Ovary (tissue), 9 donors: ENCODE measurements around the gene ALDH2. TPM values are rescaled to one million over a fixed set of nuclear protein-coding genes. Genes with fewer than 3 reads are reported as not detected.

ENCODE experiments used
- DNase-seq, 5 donors: peaks; one replicate each; pipeline ENCODE4 v3.0.0-alpha.2; 2019 to 2020
- H3K27ac ChIP-seq, 2 donors: fragments of 200-600 bp; one replicate each; pipeline versions ENCODE4 v1.5.1 to v1.8.0; 2019 to 2022
- H3K27me3 ChIP-seq: fragments of 200-600 bp; one replicate; pipeline ENCODE4 v1.8.0; 2022
- H3K36me3 ChIP-seq: fragments of 200-600 bp; sonication (generic); one replicate; pipeline ENCODE4 v1.5.1; 2019
- H3K4me1 ChIP-seq: one replicate; pipeline ENCODE4 v1.8.1; 2013; ENCODE audit warnings: mild to moderate bottlenecking, moderate library complexity; ENCODE audit not compliant: insufficient read depth
- H3K4me3 ChIP-seq: fragments of 200-600 bp; sonication (generic); one replicate; pipeline ENCODE4 v1.5.1; 2017
- H3K9me3 ChIP-seq, 2 donors: fragments of 200-600 bp in 1 of 2; sonication (generic) in 1 of 2; one replicate each; pipeline versions ENCODE4 v1.5.1 to v1.8.1; 2013 to 2019; ENCODE audit warnings: mild to moderate bottlenecking in 1 of 2, moderate library complexity in 1 of 2
- CTCF ChIP-seq, 3 donors: fragments of 450-650 bp in 2 of 3; fragments of 200-600 bp in 1 of 3; IDR thresholded peaks; one replicate each; pipeline versions ENCODE4 v1.5.1 to v1.8.0; 2016 to 2022; ENCODE audit warnings: antibody characterized with exemption in 3 of 3, mild to moderate bottlenecking in 1 of 3
- EP300 ChIP-seq: sonication (generic); formaldehyde crosslinking; IDR thresholded peaks from one replicate; pipeline ENCODE4 v1.6.1; 2017; ENCODE audit warnings: antibody characterized with exemption
- POLR2A ChIP-seq: fragments of 450-650 bp; IDR thresholded peaks from one replicate; pipeline ENCODE4 v1.6.1; 2017; ENCODE audit warnings: antibody characterized with exemption, mild to moderate bottlenecking, moderate library complexity
- WGBS, 3 donors: extraction: QIAGEN DNeasy Blood & Tissue Kit in 1 of 3; methylation state at CpG; one replicate each; pipeline versions ENCODE4 v1.1.5 to v1.1.7; 2013 to 2017; 5-methylcytosine and 5-hydroxymethylcytosine counted together
- intact Hi-C, 4 donors: fragments of 100-400 bp; cut with DNase I; formaldehyde crosslinking; loops; one replicate each; pipeline versions ENCODE4 v1.11.0 to v1.15.1; 2022 to 2023
- polyA plus RNA-seq, 2 donors: library from polyadenylated mRNA; stranded (reverse); fragments of 200-250 nt in 1 of 2; fragments of 350-450 nt in 1 of 2; fragmentation: Illumina TruSeq in 1 of 2; extraction: RNeasy Lipid Tissue Mini Kit (QIAGEN cat#74804) in 1 of 2; gene quantifications; one replicate each; pipeline ENCODE4 v1.2.3, GENCODE V29; 2013 to 2014
- total RNA-seq, 7 donors: library from RNA; depleted of rRNA in 2 of 7; stranded (reverse); fragments of >200 nt in 2 of 7; fragmentation: NEBNext Ultra II Directional in 3 of 7; extraction: Animal tissue kit (Norgen Biotek cat#: 25700) in 3 of 7; gene quantifications; one replicate each; pipeline versions ENCODE4 v1.1.0 to v1.2.4, GENCODE V29; 2016 to 2023
- donor health status: DM: no; HTN: no; CAD: no; lungs with moderate emphysema.
- donor health status: DM: no; HTN: no; CAD: no.
- donor health status: Bipolar disorder and iron deficiency.
- donor health status: DM: yes; HTN: yes; CAD: no.
- donor health status: DM: no; HTN: no; CAD: no.
- donor health status: DM: yes; HTN: yes; CAD: no.

The ALDH2 gene
- total and polyA plus RNA-seq, 9 donors, result 46.7 to 154 (median 115) TPM

GRCh38 chr12:111757361-111758119 is 9.2 kb upstream of the ALDH2 start:
- Histone ChIP-seq H3K36me3 (no peaks in the 10 kb centered on the region), H3K4me1 (peaks cover 3% of the 10 kb centered on the region), H3K4me3 (no peak overlapping the region), H3K27me3 (no peaks in the 10 kb centered on the region), H3K9me3 (no peaks in the 10 kb centered on the region), H3K27ac (no peak overlapping the region)
- intact Hi-C loops, result no loop called here
- no peak for TF ChIP-seq POLR2A
- no peak for TF ChIP-seq EP300
- TF ChIP-seq CTCF (IDR thresholded peaks at IDR 0.05), result no peak
- 64 to 70% (median 64%) methylated on average over 13 to 15 of the region's 15 CpGs for WGBS, 3 donors
- no peak for DNase-seq

DNA sequence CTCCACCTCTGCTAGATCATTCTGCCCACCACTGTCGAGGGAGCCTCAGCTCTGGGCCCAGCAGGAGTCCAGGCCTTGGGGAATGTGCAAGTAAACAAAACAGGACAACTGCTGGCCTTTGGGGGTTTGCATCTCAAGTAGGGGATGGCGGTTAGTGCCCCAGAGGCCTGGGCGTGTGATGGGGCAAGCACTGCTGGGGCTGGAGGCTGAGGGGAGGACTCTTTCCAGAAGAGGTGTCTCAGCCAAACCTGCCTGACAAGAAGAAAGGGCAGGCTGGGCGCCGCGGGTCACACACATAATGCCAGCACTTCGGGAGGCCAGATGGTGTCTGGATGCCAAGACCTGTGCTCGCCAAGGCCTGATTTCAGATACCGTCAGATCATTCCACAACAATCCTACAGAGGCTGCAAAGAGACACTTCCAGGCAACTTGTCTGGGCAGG is 8.6 kb upstream of the ALDH2 start:
- no peaks in the 10 kb centered on the region for H3K36me3 ChIP-seq
- H3K27ac ChIP-seq, result no peak overlapping the region
- 80 to 82% (median 80%) methylated on average over 9 of the region's 9 CpGs for WGBS, 3 donors
- no peak for DNase-seq
- no peaks in the 10 kb centered on the region for H3K27me3 ChIP-seq
- H3K4me3 ChIP-seq, result no peak overlapping the region
- intact Hi-C loops, result no loop called here
- H3K4me1 ChIP-seq, result peaks cover 3% of the 10 kb centered on the region
- H3K9me3 ChIP-seq, result no peaks in the 10 kb centered on the region
- TF ChIP-seq EP300 (no peak), POLR2A (no peak), CTCF (IDR thresholded peaks at IDR 0.05) (no peak)

GRCh38 chr12:111759271-111759670 is 7.5 kb upstream of the ALDH2 start:
- 88 to 90% (median 90%) methylated on average over 7 of the region's 7 CpGs for WGBS, 3 donors
- Histone ChIP-seq H3K4me3 (no peak overlapping the region), H3K27me3 (no peaks in the 10 kb centered on the region), H3K9me3 (no peaks in the 10 kb centered on the region), H3K36me3 (no peaks in the 10 kb centered on the region), H3K27ac (no peak overlapping the region), H3K4me1 (peaks cover 3% of the 10 kb centered on the region)
- intact Hi-C loops, result no loop called here
- no peak for TF ChIP-seq CTCF (IDR thresholded peaks at IDR 0.05)
- no peak for TF ChIP-seq POLR2A
- no peak for TF ChIP-seq EP300
- no peak for DNase-seq

GRCh38 chr12:111759991-111760390 is 6.7 kb upstream of the ALDH2 start:
- H3K4me3 ChIP-seq, result no peak overlapping the region
- DNase-seq, result no peak
- no peak for TF ChIP-seq EP300
- TF ChIP-seq POLR2A, result no peak
- no peak for TF ChIP-seq CTCF (IDR thresholded peaks at IDR 0.05)
- H3K4me1 ChIP-seq, result no peaks in the 10 kb centered on the region
- no peaks in the 10 kb centered on the region for H3K9me3 ChIP-seq
- no peaks in the 10 kb centered on the region for H3K27me3 ChIP-seq
- WGBS, 3 donors, result 81 to 92% (median 86%) methylated on average over 8 to 9 of the region's 9 CpGs
- H3K27ac ChIP-seq, result no peak overlapping the region
- H3K36me3 ChIP-seq, result no peaks in the 10 kb centered on the region
- intact Hi-C loops, result no loop called here
